ENCODE measurements around the gene FAM222A.

Gene FAM222A

GRCh38 chr12:109710747-109711595, 2.7 kb upstream of the FAM222A start:
- no peak for DNase-seq (ENCODE audit: low read depth in 2 of 2)

GRCh38 chr12:109711596-109712461, 1.8 kb upstream of the FAM222A start:
- DNase-seq (ENCODE audit: low read depth in 2 of 2), result no peak

- DNase-seq (ENCODE audit: low read depth in 2 of 2), result peak in 1 of 2 experiments; percentile 7
Observed at GRCh38 chr12:109714141-109714912, 702 bp downstream of the FAM222A start.

DNA sequence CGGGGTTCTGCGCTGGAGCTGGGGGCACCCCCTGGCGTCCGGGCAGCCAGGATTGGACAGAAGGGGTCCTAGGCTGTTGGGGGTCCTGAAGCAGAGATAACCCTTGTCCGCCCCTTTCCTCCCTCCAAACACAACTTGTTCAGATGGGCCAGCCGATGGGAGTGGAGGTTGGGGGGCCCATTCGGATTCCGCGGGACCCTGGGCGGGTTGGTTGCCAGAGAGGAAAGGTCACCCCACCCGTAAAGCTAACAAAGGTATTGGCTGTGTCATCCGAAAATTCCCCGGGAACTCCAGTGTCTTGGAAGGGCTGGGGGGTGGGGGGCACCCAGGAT, 1.3 kb downstream of the FAM222A start:
- DNase-seq (ENCODE audit: low read depth in 2 of 2), result no peak

- no peak for DNase-seq (ENCODE audit: low read depth in 2 of 2)
Observed at GRCh38 chr12:109715310-109716091, 1.9 kb downstream of the FAM222A start.

- no peak for DNase-seq (ENCODE audit: low read depth in 2 of 2)
Observed at GRCh38 chr12:109716092-109716479, 2.5 kb downstream of the FAM222A start.

DNA sequence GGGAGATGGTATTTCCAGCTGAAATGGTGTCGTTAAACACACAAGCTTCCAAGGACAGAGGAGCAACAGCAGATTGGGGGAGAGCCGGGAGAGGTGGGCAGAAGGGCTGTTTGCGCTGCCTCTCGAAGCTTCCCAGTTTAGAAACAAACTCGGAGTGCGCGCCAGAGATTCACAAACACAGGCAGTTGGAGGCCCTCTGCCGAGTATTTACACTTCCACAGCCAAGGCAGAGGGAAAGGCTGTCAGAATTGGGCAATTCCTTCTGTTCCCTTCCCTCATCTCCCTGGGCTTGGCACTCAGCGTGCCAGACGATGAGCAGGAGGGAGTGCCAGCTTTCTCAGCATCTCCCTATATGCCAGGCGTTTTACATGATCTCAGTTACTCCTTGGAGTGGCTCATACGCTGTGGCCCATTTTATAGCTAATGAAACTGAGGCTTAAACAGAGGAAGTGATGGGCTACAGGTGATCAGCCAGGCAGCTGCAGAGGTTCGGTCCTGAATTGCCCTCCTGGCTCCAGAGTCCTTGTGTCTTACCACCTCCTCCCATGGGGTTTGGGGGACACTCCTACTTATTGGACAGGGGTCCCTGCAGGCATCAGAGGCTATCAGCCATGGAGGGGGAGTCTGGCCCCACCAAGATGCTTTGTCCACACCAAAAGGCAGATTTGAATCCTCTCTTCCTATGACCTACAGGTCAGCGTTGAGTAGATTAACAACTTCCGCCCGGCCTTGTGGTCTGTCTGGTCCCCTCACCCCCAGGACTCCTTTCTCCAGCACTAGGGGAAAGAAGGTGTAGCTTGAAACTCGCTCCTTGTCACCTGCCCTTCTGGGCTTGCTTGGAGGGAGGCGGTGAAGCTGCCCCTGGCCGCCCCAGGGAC, 3.1 kb downstream of the FAM222A start:
- DNase-seq (ENCODE audit: low read depth in 2 of 2), result no peak

- DNase-seq (ENCODE audit: low read depth in 2 of 2), result no peak
Observed at GRCh38 chr12:109717390-109718357, 4.0 kb downstream of the FAM222A start.

DNA sequence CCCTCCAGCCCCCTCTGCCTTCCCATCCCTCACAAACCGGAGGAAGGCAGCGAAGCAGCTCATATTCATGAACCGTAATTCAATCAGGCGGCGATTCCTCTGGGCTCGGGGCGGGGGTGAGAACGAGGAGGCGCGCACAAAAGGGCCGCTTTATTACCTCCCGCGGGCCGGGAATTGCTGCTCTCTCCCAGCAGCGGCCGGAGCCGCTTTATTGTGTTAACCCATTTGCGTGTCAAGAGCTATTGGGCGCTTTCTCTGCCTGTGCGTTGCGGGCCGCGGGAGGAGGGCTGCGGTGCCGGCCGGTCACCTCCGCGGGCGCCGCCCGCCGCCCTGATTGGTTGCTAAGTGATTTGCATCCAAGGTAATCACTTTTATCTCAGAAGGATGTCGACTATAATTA, 4.8 kb downstream of the FAM222A start:
- no peak for DNase-seq (ENCODE audit: low read depth in 2 of 2)

GRCh38 chr12:109719123-109720022, 5.7 kb downstream of the FAM222A start:
- DNase-seq (ENCODE audit: low read depth in 2 of 2), result no peak

GRCh38 chr12:109720152-109720856, 6.7 kb downstream of the FAM222A start:
- DNase-seq (ENCODE audit: low read depth in 2 of 2), result no peak

DNA sequence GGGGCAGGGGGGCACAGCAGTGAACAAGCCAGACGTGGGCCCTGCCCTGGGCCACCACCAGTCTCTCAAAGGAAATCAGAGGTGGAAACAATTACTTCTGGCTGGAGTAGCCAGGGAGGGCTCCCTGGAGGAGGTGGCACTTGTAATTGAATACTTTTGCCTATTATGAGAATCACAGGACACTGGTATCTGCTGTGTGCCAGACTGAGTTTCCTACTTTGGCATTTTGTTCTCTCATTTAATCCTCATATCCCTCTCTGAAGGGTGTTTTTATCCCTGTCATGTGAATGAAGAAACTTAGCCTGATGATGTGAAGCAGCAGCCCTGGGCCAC, 7.2 kb downstream of the FAM222A start:
- DNase-seq (ENCODE audit: low read depth in 2 of 2), result no peak

GRCh38 chr12:109721276-109721675, 7.7 kb downstream of the FAM222A start:
- no peak for DNase-seq (ENCODE audit: low read depth in 2 of 2)

- DNase-seq (ENCODE audit: low read depth in 2 of 2), result no peak
Observed at GRCh38 chr12:109722022-109722720, 8.5 kb downstream of the FAM222A start.

DNA sequence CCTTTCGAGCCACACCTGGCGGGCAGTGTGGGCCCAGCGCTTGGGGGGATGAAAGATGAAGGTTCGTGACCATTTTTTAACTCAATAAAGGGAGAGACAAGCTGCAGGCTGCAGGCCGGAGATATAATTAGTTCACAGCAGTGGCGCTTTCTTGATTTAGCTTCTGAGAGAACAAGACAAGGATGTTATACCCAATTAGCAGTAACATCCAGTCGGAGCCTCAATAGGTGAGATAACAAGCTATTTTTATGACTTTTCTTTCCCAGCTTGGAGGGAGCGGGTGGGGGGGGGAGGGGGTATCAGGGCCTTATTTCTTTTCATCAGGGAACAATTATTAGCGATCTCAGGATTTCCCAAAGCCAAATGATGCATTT, 9.1 kb downstream of the FAM222A start:
- no peak for DNase-seq (ENCODE audit: low read depth in 2 of 2)

- no peak for DNase-seq (ENCODE audit: low read depth in 2 of 2)
Observed at GRCh38 chr12:109723311-109723881, 9.8 kb downstream of the FAM222A start.

All from fibroblast of skin of left quadriceps (primary cell).